NCI-H345 treated with DMSO at 0.1 percent for 48 hours (cell line): ENCODE results near the gene DCLK1.

ENCODE experiments used
- DNase-seq: peaks from one replicate; lab custom pipeline; 2025; ENCODE audit not compliant: unreplicated experiment; lab: John Stamatoyannopoulos, UW

Gene DCLK1

DNA sequence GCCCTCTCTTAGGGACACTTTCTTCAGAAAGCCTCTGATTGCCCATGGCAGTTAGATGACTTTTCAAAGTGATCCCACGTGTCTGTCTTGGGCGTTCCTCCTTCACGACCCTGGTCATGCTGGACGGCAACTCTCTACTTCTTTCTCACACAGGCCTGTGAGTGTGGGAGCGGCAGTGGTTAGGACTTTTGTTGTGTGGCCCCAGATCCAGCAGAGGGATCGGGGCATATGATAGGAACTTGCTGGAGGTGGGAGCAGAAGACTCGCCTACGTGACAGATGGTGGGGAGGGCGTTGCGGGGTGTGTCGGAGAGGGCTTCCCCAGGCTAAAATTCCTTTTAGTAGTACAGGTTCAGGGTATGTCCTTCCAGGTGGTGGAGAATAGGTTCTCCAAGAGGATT lies 365.2 kb downstream of the DCLK1 start:
- no peak for DNase-seq

DNA sequence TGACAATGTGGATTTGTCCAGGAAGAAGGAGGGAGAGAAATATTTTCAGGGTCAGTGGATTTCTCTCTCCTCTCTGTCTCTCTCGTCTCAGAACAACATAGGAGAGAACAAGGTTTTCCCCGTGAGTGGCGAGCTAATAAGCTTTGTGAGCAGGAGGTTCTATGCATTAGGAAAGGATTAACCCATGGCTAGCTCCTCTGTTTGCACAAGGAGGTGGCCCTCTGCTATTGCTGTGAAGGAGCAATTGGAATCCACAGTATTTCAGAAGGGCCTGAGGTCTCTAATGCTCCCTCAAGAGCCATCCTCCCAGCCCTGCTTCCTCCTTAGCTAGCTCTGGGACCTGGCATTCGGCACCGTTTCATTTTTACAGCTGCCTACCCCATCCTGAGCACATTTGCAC lies 365.8 kb downstream of the DCLK1 start:
- DNase-seq, result no peak

DNA sequence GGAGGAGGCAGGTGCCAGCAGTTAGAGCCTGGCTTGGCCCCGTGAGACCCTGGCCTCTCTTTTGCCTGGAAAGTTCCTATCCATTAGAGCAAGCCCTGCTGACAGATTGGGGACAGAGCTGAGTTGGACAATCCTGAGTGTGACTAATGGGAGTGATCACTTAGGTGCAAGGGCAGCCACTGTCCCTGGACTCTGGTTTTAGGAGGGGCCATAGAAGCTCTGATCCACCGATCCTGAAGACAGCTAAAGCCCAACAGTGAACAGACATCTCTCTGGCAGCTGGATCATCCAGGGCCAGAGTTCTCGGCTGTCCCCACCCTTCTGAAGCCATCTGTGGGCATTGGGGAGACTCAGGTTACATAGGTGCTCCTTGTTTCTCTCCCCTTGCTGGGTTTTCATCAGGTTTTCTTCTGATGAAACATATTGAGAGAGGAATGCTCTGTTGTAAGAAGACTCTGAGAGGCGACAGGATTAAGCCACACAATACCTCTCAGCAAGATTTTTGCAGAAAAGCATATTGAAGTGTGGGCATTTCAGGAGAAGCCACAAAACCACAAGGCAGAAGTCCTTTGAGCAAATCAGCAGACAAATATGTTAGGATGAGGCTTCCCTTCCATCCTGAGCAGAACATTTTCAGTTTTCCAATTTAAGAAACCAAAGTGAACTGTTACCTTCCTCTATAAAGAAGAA lies 366.7 kb downstream of the DCLK1 start:
- DNase-seq, result no peak

DNA sequence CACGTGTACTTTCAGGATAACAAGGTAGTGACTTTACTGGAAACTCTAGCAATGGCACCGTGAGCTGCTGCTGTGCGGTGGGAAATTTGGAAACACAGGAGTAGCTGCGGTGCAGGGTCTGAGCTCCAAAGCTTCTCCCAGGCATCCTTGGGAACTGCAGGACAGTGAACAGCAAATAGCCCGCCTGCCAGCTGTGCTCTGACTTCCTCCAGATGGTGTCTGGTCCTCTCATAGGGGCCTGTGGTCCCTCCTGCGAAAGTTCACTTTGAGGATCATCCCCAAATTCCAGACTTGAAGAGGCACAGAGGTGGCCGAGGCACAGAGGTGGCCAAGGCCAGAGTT lies 367.4 kb downstream of the DCLK1 start:
- DNase-seq, result no peak

DNA sequence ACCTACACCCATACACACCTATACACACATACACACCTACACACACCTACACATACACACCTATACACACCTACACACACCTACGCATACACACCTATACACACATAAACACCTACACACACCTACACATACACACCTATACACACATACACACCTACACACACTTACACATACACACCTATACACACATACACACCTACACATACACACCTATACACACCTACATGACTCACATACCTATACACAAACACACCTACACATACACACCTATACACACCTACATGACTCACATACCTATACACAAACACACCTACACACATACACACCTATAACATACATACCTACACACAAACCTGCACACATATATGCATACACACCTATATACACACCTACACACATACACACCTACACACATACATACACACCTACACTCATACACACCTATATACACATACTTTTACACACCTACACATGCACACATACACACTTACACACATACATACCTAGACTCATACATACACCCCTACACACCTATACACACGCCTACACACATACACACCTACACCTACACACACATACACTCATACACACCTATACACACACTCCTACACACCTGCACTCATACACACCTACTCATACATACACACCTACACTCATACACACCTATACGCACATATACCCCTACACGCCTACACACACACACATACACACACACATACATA lies 368.0 kb downstream of the DCLK1 start:
- DNase-seq, result no peak

DNA sequence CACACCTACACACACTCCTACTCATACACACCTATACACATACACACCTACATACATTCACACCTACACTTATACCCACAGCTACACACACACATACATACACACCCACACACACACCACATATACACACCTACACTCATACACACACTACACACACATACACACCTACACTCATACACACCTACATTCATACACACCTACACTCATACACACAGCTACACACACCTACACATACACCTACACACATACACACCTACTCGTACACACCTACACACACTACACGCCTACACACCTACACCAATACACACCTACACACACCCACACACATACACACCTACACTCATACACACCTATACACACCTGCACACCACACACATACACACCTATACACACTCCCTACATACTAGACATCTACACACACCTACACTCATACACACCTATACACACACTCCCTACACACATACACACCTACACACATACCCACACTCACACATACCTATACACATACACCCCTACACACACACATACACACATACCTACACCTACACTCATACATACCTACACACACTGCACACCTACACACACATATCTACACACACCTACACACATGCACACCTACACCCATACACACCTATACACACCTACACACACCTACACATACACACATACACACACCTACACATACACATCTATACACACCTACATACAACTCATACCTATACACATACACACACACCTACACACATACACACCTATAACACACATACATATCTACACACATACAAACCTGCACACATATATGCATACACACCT lies 369.5 kb downstream of the DCLK1 start:
- no peak for DNase-seq

DNA sequence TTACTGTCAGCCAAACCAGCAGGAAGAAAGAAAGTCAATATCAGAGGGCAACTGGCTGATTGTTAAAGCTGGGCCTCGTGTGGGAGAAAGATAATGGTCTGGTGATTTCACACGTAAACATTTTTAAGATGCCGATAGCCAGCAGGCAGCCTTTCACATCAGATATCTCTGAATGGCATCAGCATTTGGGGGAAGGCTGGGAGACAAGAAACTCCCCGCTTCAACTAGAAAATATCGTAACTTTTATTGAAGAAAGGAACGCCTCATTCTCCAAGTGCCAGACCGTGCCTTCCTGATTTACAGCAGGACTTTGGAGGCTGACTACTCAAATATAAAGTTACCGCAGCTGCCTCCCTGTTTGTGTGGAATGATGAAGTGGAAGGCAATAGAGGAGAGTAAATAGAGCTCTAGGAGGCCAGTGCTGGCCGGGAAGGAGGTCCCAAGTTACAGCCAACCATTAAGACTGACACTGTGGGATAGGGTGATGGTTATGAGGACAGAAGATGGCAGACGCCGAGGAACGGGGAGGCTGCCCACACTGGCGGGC lies 370.4 kb downstream of the DCLK1 start:
- no peak for DNase-seq

DNA sequence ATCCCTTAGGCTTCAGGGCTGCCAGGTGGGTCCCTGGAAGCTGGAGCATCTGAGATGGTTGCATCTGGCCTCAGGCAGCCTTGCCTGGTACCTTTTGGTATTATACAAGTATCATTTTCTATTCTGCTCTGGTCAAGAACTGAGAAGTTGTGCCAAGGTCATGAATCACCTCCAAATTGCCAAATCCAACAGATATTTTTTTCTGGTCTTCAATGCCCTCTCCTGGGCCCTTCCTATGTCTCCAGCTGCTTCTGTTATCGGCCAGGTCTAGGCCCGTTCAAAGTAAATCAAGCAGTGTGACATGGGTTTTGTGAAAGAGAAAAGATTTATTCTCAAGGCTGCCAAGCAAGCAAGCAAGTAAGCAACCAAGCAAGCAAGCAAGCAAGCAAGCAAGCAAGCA lies 383.6 kb downstream of the DCLK1 start:
- no peak for DNase-seq

DNA sequence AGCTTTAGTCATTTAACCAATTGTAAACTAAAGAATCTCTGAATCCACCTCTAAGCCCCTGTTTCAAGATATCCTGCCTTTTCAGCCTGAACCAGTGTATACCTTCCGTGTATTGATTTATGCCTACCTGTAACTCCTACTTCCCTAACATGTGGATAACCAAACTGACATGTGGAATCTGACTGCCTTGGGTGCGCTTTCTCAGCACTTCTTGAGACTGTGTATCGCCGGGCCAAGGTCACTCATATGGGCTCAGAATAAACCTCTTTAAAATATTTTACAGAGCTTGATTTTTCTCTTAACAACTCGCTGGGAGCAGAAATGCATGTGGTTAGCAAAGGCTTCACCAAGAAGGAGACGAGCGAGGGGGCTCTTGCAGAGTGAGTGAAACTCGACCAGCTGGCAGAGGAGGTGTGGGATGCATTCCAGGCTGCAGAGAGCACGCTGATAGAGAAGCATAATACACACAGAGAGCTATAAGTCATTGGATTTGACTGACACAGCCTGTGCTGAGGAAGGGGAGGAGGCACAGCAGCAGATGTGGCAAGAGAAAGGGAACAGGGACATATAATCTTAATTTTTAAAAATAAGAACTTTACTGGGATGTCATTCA lies 386.5 kb downstream of the DCLK1 start:
- no peak for DNase-seq

DNA sequence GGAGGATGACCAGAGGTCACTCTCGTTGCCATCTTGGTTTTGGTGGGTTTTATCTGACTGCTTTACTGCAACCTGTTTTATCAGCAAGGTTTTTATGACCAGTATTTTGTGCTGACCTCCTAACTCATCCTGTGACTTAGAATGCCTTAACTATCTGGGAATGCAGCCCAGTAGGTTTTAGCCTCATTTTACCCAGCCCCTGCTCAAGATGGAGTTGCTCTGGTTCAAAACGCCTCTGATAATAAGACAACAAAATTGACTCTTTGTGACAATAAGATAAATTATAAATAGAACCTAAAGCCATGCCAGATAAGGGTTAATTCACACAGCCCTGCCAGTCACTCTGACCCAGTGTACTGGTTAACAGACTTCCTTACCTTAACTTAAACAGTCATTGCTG lies 387.0 kb downstream of the DCLK1 start:
- no peak for DNase-seq

DNA sequence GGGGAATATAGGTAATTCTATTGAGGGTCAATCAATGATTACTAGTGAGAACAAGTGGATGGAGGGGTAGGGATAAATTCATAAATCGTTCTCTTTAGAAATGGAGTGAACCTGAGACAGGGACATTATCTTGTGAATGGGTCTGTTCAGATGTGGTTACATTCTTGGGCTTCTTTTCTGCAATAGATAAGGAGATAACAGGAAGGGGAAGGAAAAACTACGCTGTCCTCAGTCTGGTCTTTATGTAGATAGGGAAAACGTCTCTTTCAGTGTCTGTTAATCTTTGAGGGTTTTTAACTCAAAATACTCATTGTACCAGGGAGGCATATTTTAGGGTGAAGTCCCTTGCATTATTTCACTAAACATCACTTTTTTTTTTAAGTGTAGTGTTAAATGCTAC lies 388.0 kb downstream of the DCLK1 start:
- no peak for DNase-seq

DNA sequence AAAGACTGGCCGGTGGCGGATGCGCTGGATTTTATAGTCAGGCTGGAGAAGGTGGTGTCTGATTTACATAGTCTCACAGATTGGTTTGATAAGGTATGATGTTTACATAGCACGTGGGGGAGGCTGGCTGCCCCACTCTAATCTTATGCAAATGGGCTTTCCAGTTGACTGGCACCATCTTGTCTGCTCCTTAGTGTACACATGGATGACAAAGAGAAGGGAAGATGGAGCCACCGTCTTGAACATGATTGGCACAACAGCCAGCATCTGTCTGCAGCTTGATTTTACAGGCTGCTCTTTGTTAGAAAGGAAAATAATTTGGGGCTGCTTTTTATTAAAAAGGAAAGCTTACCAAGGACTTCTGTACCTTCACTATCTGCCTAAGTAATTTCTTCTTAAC lies 389.5 kb downstream of the DCLK1 start:
- no peak for DNase-seq

DNA sequence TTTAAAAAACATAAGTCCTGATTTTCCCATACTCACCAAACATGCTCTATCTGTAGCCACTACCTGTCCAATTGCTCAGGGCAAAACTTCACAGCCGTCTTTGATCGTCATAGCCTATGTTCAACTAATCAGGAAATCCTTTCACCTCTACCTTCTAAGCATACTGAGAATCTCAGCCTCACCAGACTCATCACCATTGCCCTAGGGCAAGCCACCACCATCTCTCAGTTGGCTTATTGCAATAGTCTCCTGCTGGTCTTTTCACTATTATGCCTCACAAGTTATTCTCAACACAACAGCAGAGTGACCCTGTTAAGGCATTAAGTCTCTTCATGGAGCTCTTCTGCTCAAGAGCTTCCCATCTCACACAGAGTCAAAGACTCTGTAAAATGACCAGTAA lies 394.3 kb downstream of the DCLK1 start:
- no peak for DNase-seq

DNA sequence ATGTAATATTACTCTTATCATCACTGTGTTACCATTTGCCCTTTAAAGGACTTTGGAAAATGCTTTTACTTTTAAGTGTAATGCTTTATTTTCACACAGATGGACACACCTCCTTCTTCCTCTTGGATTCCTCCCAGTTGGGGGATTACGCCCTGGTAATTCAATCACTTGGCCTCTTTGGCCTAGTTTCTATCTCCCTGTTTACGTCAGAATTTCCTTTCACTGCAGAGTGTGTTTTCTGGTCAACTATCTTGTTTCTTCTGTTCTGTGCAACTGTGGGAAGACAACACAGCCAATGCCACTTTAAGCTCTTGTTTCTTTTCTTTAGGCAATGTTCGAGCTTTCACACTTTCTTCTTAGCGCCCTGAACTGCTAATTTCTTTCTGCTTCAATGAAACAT lies 397.4 kb downstream of the DCLK1 start:
- DNase-seq, result no peak

DNA sequence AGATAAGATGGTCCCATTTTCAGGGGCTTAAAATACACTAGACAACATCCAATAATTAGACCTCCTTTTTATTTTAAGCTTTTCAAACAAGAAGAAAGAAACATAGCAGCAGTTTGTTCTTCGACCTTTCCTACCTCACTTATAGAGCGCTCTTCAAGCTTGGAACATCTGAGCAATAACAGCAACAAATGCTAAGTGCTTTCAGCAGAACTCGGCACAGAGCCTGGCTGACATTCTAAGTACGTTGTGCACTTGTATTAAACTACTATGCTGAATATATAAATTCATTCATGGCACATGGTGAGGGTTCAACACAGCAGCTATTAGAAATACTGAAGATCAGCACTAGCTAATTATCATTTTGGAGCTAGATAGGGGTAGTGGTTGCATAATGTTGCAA lies 398.6 kb downstream of the DCLK1 start:
- DNase-seq, result no peak

DNA sequence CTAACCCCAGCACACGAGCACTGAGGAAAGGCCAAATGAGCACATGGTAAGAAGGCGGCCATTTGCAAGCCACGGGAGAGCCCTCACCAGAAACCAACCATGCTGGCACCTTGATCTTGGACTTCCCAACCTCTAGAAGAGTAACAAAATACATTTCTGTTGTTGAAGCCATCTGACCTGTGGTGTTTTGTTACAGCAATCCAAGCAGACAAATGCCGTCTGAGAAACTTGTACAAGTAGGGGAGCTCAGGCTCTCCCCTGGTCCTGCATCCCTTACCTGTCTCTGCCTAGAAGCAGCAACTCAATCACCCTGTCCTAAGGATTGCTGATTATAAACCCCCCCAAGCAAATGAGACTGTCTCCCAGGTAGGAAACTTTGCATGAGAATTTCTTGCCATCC lies 399.7 kb downstream of the DCLK1 start:
- DNase-seq, result no peak

DNA sequence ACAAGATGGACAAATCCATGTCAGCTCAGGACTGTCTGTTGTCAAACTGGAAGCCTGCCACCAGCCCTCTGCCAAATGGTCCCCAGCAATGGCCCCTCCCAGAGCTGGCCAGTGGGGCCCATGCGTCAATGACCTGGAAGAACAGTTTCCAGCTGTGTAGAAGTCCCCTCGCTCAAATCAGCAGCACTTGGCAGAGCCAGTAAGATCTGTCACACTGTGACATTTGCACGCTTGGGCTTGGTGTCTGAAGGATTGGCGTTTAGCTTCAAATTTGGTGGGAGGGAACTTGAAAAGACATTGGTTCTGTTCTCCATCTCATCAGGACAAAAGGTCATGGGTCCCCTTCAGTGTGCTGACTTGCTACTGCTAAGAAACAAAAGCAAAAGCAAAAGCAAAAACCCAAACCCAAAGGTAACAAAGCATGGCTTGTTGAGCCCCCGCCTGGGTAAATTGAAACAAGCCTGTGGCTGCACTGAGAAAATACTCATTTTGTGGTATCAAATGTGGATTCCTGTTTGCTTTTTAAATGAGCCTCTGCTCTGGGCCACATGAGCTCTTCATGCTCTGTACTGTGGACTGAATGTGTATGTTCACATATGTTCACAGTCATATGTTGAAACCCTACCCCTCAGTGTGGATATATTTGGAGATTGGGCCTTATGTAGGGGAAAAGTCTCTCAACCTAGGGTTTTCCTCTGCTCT lies 401.1 kb downstream of the DCLK1 start:
- no peak for DNase-seq

DNA sequence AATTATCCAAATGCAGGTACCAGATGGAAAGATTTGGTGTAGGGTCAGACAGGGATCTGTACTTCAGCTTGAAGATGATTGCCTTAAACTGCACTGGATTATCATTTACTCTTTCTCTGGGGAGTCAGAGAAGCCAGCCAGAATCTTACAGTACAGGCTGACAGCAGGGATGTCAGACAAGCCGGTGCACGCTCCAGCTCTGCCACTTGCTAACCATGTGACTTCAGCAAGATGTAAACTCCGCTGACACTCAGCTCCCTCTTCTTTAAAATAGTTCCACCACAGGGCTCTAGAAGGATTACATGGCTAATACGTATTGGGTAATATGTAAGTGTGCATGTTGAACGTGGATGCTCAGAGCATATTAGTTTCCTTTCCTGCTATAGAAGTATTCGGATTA lies 403.3 kb downstream of the DCLK1 start:
- no peak for DNase-seq

DNA sequence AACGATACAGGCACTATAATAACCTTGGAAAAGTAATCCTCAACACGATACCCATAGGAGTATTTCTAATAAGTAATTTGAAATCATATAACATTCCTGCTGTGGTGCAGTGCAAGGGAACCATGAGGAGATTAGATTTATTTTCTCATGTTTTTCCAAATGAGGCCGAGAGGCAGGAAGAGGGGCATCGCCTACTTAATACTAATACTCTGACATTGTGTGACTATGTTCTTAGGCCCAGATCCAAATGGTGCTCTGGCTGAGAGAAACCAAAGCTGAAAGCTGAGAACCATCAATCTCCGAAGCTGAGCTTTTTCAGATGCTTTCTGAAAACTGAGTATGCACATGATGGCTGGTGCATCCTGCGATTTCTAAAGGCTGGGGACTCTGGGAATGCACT lies 406.7 kb downstream of the DCLK1 start:
- DNase-seq, result no peak

DNA sequence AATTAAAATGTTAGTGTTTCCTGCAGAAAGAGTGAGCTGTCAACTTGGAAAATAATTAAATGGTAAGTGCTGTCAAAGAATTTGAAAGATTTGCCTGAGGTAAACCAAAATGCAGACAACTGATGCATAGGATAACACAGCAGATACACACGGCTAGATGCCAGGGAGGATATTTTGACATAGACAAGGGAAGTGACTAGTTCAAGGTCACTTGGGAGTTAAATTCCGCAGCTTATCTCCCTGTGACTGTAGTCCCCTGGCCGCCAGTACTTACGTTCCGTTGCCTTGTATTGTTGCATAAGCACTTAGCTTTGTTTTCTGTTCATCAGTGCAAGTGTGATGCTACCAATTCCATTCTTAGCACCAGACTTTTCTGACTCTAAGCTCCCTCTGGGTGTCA lies 407.4 kb downstream of the DCLK1 start:
- no peak for DNase-seq

DNA sequence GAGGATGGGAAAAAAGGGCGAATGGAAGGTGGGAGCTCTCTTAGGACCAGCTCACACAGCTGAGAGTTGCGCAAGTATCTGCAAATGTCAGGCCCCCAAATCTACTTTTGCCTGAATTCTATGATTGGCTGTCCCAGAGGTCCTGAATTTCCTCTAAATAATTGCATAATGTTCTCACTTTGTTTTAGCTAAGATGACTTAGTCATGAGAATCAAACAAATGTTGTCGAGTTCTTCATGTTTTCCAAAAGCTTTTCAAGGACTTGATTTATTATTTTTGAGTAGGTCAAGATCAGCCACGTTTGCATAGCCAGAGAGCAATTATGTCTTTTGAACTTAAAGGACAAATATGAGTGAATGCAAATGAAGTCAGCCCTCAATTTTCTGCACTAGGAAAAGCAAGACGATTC lies 408.1 kb downstream of the DCLK1 start:
- DNase-seq, result no peak
